Choroid plexus epithelial cell (primary cell): ENCODE data around the gene TNFRSF4.
"Not testable (repeated sequence)": the region's sequence is repeated elsewhere in the genome, so short reads cannot be mapped to it uniquely, and the experiment has no call there.

Experiments
- DNase-seq: peaks from one replicate; pipeline ENCODE4 v3.0.0-alpha.2; 2010; ENCODE audit warnings: low read depth
- H3K4me3 ChIP-seq: 2 replicates; pipeline ENCODE4 v1.5.1; 2011; ENCODE audit warnings: low read depth, mild to moderate bottlenecking, control low read depth, low read length, moderate library complexity
- CTCF ChIP-seq: conservative IDR thresholded peaks from 2 replicates; pipeline ENCODE4 v1.5.1; 2011; ENCODE audit warnings: low read depth, mild to moderate bottlenecking, control low read depth, inconsistent platforms, low read length, moderate library complexity

The TNFRSF4 gene

GRCh38 chr1:1179983-1180861 lies 33.7 kb downstream of the TNFRSF4 start:
- no peak for TF ChIP-seq CTCF
- DNase-seq = no peak
- H3K4me3 ChIP-seq = no peak overlapping the region

DNA sequence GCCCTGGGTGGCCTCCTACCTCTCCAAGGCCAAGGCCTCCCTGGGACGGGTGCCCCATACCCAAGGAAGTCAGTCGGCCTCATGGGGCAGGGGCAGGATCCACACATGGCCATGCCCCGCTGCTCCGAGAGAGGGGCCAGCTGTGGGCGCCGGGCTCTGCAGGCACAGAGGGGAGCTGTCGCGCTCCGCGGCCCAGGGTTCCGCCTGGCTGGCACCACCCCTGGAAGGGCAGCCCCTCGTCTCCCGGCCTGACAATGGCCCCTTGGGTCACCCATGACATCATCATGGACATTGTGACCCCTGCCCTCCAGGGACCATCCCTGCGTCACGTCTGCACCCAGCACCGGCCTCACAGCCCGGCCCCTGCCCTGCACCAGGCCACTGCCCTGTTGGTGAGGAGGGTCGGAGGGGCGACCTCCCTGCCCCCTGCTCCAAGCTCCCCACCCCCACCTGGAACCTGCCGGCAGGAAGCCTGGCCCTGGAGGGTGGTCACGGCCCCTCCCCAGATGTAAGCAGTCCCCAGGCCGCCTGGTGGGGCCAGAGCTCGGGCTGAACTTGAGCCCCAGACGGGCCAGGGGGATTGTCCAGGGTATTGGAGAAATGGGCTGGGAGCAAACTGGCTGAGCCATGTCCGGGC lies 34.5 kb downstream of the TNFRSF4 start:
- no peak for DNase-seq
- H3K4me3 ChIP-seq = no peak overlapping the region
- TF ChIP-seq CTCF = no peak

GRCh38 chr1:1178794-1179331 lies 35.1 kb downstream of the TNFRSF4 start:
- DNase-seq = no peak
- no peak overlapping the region for H3K4me3 ChIP-seq
- no peak for TF ChIP-seq CTCF

- no peak for TF ChIP-seq CTCF
- no peak for DNase-seq
- H3K4me3 ChIP-seq = no peak overlapping the region
These were observed 36.3 kb downstream of the TNFRSF4 start for GRCh38 chr1:1177452-1178206.

GRCh38 chr1:1176931-1177330 lies 37.0 kb downstream of the TNFRSF4 start:
- H3K4me3 ChIP-seq = no peak overlapping the region
- no peak for TF ChIP-seq CTCF
- no peak for DNase-seq

DNA sequence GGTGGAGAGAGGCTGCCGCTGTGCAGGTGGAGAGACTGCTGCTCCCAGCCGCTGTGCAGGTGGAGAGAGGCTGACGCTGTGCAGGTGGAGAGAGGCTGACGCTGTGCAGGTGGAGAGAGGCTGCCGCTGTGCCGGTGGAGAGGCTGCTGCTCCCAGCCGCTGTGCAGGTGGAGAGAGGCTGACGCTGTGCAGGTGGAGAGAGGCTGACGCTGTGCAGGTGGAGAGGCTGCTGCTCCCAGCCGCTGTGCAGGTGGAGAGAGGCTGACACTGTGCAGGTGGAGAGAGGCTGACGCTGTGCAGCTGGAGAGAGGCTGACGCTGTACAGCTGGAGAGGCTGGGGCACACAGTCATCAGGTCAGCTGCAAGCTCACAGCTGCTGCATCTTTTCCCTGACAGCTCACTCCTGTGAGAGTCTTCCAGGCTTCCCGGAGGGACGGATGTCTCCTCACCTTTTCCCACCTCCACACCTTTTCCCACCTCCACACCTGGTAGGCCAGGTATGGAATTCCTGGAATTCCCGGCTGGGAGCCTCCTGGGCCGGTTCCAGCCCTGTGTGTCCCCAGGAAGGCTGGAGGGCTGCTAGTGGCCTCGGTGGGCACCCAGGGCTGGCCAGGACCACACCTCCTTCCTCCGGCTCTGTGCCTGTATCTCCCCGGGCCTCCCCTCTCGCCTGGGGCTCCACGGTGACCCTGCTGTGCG lies 37.7 kb downstream of the TNFRSF4 start:
- not testable (repeated sequence) for H3K4me3 ChIP-seq, DNase-seq
